Smooth muscle cell (in vitro differentiated cells): ENCODE data around the gene TCOF1. TPM values are rescaled to one million over a fixed set of nuclear protein-coding genes. Genes with fewer than 3 reads are reported as not detected.
A peak's percentile ranks its signal among the peaks of the same experiment; 100 is the strongest.

ENCODE experiments used
- DNase-seq: peaks from one replicate; lab custom pipeline; 2025; ENCODE audit not compliant: unreplicated experiment; lab: John Stamatoyannopoulos, UW
- H2AFZ ChIP-seq: fragments of 200-600 bp; sonication (generic); 2 replicates; pipeline ENCODE4 v1.6.0; 2016; ENCODE audit warnings: antibody characterized with exemption, low read depth, mild to moderate bottlenecking
- H3F3A ChIP-seq: fragments of 200-600 bp; sonication (generic); 2 replicates; pipeline ENCODE4 v1.6.0; 2017; ENCODE audit warnings: antibody characterized with exemption, low read depth
- H3K27ac ChIP-seq: fragments of 200-600 bp; sonication (generic); 2 replicates; pipeline ENCODE4 v1.5.1; 2016; ENCODE audit warnings: low read depth, mild to moderate bottlenecking
- H3K27me3 ChIP-seq: fragments of 200-600 bp; sonication (generic); 2 replicates; pipeline ENCODE4 v1.6.1; 2016; ENCODE audit warnings: low read depth, mild to moderate bottlenecking
- H3K36me3 ChIP-seq: fragments of 200-600 bp; sonication (generic); 2 replicates; pipeline ENCODE4 v1.5.1; 2016; ENCODE audit warnings: low read depth
- H3K4me1 ChIP-seq: fragments of 200-600 bp; sonication (generic); 2 replicates; pipeline ENCODE4 v1.5.1; 2016; ENCODE audit warnings: low read depth
- H3K4me2 ChIP-seq: fragments of 200-600 bp; sonication (generic); 2 replicates; pipeline ENCODE4 v1.6.0; 2016; ENCODE audit warnings: mild to moderate bottlenecking
- H3K4me3 ChIP-seq: fragments of 200-600 bp; sonication (generic); 2 replicates; pipeline ENCODE4 v1.5.1; 2016; ENCODE audit warnings: mild to moderate bottlenecking
- H3K79me2 ChIP-seq: fragments of 200-600 bp; sonication (generic); 2 replicates; pipeline ENCODE4 v1.6.0; 2016; ENCODE audit warnings: low read depth, mild to moderate bottlenecking
- H3K9ac ChIP-seq: fragments of 200-600 bp; sonication (generic); 2 replicates; pipeline ENCODE4 v1.6.0; 2016; ENCODE audit warnings: low read depth
- H3K9me3 ChIP-seq: fragments of 200-600 bp; sonication (generic); replicated peaks from 2 replicates; pipeline ENCODE4 v1.5.1; 2016; ENCODE audit warnings: low read depth
- H4K20me1 ChIP-seq: fragments of 200-600 bp; sonication (generic); 2 replicates; pipeline ENCODE4 v1.6.0; 2016; ENCODE audit warnings: low read depth
- CTCF ChIP-seq: fragments of 200-600 bp; sonication (generic); IDR thresholded peaks from 2 replicates; pipeline ENCODE4 v1.5.1; 2017; ENCODE audit warnings: borderline replicate concordance, mild to moderate bottlenecking, antibody characterized with exemption; ENCODE audit not compliant: insufficient read depth, poor library complexity, severe bottlenecking
- WGBS: methylation state at CpG from one replicate; pipeline ENCODE4 v1.1.7; 2016; ENCODE audit warnings: low lambda C conversion rate; 5-methylcytosine and 5-hydroxymethylcytosine counted together
- polyA plus RNA-seq: library from polyadenylated mRNA; unstranded; fragments of >200 nt; fragmentation: Nextera tagmentation; extraction: Ambion mirVana; gene quantifications from 2 replicates; pipeline ENCODE4 v1.2.1, GENCODE V29; 2016
- total RNA-seq: library from RNA; depleted of rRNA; stranded (reverse); fragments of >200 nt; gene quantifications from 2 replicates; pipeline ENCODE4 v1.2.3, GENCODE V29; 2014

TCOF1 gene
- total and polyA plus RNA-seq, 2 experiments from 2014 or later, result 16.0 to 25.9 TPM

- 7% methylated on average over 5 of the region's 5 CpGs for WGBS
Measured at GRCh38 chr5:150377964-150378694, 20.6 kb downstream of the TCOF1 start.

DNA sequence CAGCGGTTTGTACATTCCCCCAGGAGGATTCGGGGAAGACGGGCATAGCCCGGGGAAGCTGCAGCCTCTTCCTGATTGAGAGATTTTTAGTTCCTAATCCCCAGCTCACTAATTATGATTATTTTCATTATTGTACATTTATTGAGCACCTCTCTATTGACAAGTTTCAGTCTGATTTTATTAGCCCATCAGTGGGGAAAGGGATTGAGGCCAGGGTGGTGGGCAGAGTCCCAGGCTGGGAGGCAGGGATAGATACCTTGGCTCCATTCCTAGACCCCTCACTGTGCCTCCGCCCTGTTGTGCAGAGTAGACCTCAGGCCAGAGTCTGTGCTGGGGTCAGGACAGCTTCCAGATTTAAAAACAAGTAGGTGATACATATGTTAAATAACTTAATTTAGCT lies 27.2 kb downstream of the TCOF1 start:
- Histone ChIP-seq H3K9me3 (no peaks in the 10 kb centered on the region), H3K4me3 (no peak overlapping the region), H3K27me3 (no peaks in the 10 kb centered on the region), H3K9ac (no peak overlapping the region), H3K4me2 (no peak overlapping the region), H3K36me3 (peaks cover 15% of the 10 kb centered on the region), H3K27ac (no peak overlapping the region), H2AFZ (no peak overlapping the region), H3K4me1 (no peaks in the 10 kb centered on the region), H4K20me1 (no peaks in the 10 kb centered on the region), H3F3A (no peaks in the 10 kb centered on the region), H3K79me2 (no peaks in the 10 kb centered on the region)
- WGBS, result 85% methylated on average over 5 of the region's 5 CpGs
- no peak for TF ChIP-seq CTCF
- no peak for DNase-seq

More at GRCh38 chr5:150377964-150378694, 20.6 kb downstream of the TCOF1 start:
- no peaks in the 10 kb centered on the region for H3K9me3 ChIP-seq
- H3K4me2 ChIP-seq, result peak overlapping the region; percentile 72
- H3K79me2 ChIP-seq, result no peaks in the 10 kb centered on the region
- peaks cover 9% of the 10 kb centered on the region for H3K36me3 ChIP-seq
- H2AFZ ChIP-seq, result no peak overlapping the region
- H3F3A ChIP-seq, result peaks cover 33% of the 10 kb centered on the region
- H3K27me3 ChIP-seq, result no peaks in the 10 kb centered on the region
- peak; percentile 12 for DNase-seq
- H3K9ac ChIP-seq, result peak overlapping the region; percentile 84
- no peaks in the 10 kb centered on the region for H4K20me1 ChIP-seq
- H3K4me3 ChIP-seq, result no peak overlapping the region
- peak overlapping the region; percentile 98 for H3K27ac ChIP-seq
- TF ChIP-seq CTCF, result no peak
- peaks cover 8% of the 10 kb centered on the region for H3K4me1 ChIP-seq

GRCh38 chr5:150386024-150386855 lies 28.7 kb downstream of the TCOF1 start:
- H3K9me3 ChIP-seq, result no peaks in the 10 kb centered on the region
- no peak overlapping the region for H3K4me3 ChIP-seq
- no peak overlapping the region for H3K4me2 ChIP-seq
- no peak for TF ChIP-seq CTCF
- no peaks in the 10 kb centered on the region for H3K4me1 ChIP-seq
- peaks cover 6% of the 10 kb centered on the region for H3K36me3 ChIP-seq
- no peaks in the 10 kb centered on the region for H3K27me3 ChIP-seq
- 89% methylated on average over 15 of the region's 15 CpGs for WGBS
- no peak overlapping the region for H2AFZ ChIP-seq
- H3K9ac ChIP-seq, result no peak overlapping the region
- no peaks in the 10 kb centered on the region for H4K20me1 ChIP-seq
- no peaks in the 10 kb centered on the region for H3F3A ChIP-seq
- no peak overlapping the region for H3K27ac ChIP-seq
- no peak for DNase-seq
- no peaks in the 10 kb centered on the region for H3K79me2 ChIP-seq
